Thoracic aorta (tissue), 2 donors: ENCODE results near the gene NPAS3. TPM values are rescaled to one million over a fixed set of nuclear protein-coding genes. Genes with fewer than 3 reads are reported as not detected.

Experiments
- ATAC-seq: fragments of 150-250 bp; one replicate; pipeline ENCODE4 v1.8.0; 2017; ENCODE audit warnings: low read depth; ENCODE audit not compliant: insufficient number of reproducible peaks, low FRiP score
- DNase-seq: peaks from one replicate; pipeline ENCODE4 v3.0.0-alpha.2; 2020; ENCODE audit warnings: low spot score
- H3K27ac ChIP-seq, 2 donors: fragments of 200-600 bp; sonication (generic); 1 replicate in 1 of 2; 2 replicates in 1 of 2; pipeline ENCODE4 v1.5.1; 2016; ENCODE audit warnings: mild to moderate bottlenecking in 2 of 2, moderate library complexity in 2 of 2
- H3K27me3 ChIP-seq: fragments of 200-600 bp; sonication (generic); replicated peaks from 2 replicates; pipeline ENCODE4 v1.6.0; 2016; ENCODE audit warnings: mild to moderate bottlenecking; ENCODE audit not compliant: insufficient read depth
- H3K36me3 ChIP-seq: fragments of 200-600 bp; sonication (generic); one replicate; pipeline ENCODE4 v1.5.1; 2016
- H3K4me1 ChIP-seq, 2 donors: fragments of 200-600 bp; sonication (generic); 1 replicate in 1 of 2; 2 replicates in 1 of 2; pipeline versions ENCODE4 v1.5.1 to v1.6.0; 2016; ENCODE audit warnings: low read depth in 2 of 2, mild to moderate bottlenecking in 1 of 2; ENCODE audit not compliant: control insufficient read depth in 1 of 2
- H3K4me3 ChIP-seq: fragments of 200-600 bp; sonication (generic); 2 replicates; pipeline ENCODE4 v1.5.1; 2016; ENCODE audit warnings: mild to moderate bottlenecking
- H3K9me3 ChIP-seq: fragments of 200-600 bp; sonication (generic); 2 replicates; pipeline ENCODE4 v1.5.1; 2016
- CTCF ChIP-seq: fragments of 200-600 bp; sonication (generic); IDR thresholded peaks from one replicate; pipeline ENCODE4 v1.5.1; 2019; ENCODE audit warnings: antibody characterized with exemption
- total RNA-seq, 2 donors: library from RNA; depleted of rRNA; stranded (reverse); fragments of >200 nt; gene quantifications; one replicate each; pipeline versions ENCODE4 v1.1.0 to v1.2.3, GENCODE V29; 2016

The NPAS3 gene
- total RNA-seq, 2 donors from 2014 or later = 1.1 TPM; not detected in 1

- no peaks in the 10 kb centered on the region for H3K27me3 ChIP-seq
- no peak for ATAC-seq
- no peaks in the 10 kb centered on the region for H3K9me3 ChIP-seq
- no peak overlapping the region for H3K27ac ChIP-seq
- no peak for TF ChIP-seq CTCF
- H3K36me3 ChIP-seq = no peaks in the 10 kb centered on the region
- H3K4me1 ChIP-seq = no peaks in the 10 kb centered on the region
- no peak overlapping the region for H3K4me3 ChIP-seq
- DNase-seq = no peak
Measured at GRCh38 chr14:33061667-33062325, 123.1 kb downstream of the NPAS3 start.

GRCh38 chr14:33062476-33062875, 123.8 kb downstream of the NPAS3 start:
- Histone ChIP-seq H3K27me3 (no peaks in the 10 kb centered on the region), H3K27ac (no peak overlapping the region), H3K4me1 (no peaks in the 10 kb centered on the region), H3K9me3 (no peaks in the 10 kb centered on the region), H3K4me3 (no peak overlapping the region), H3K36me3 (no peaks in the 10 kb centered on the region)
- no peak for DNase-seq
- no peak for ATAC-seq
- TF ChIP-seq CTCF = no peak

GRCh38 chr14:33062881-33063280, 124.2 kb downstream of the NPAS3 start:
- Histone ChIP-seq H3K9me3 (no peaks in the 10 kb centered on the region), H3K36me3 (no peaks in the 10 kb centered on the region), H3K27me3 (no peaks in the 10 kb centered on the region), H3K4me1 (no peaks in the 10 kb centered on the region), H3K27ac (no peak overlapping the region), H3K4me3 (no peak overlapping the region)
- no peak for TF ChIP-seq CTCF
- DNase-seq = no peak
- no peak for ATAC-seq

- Histone ChIP-seq H3K9me3 (no peaks in the 10 kb centered on the region), H3K36me3 (no peaks in the 10 kb centered on the region), H3K4me1 (no peaks in the 10 kb centered on the region), H3K27me3 (no peaks in the 10 kb centered on the region), H3K4me3 (no peak overlapping the region), H3K27ac (no peak overlapping the region)
- TF ChIP-seq CTCF = no peak
- DNase-seq (no peak), ATAC-seq (no peak)
Measured at GRCh38 chr14:33063521-33063920, 124.8 kb downstream of the NPAS3 start.

- Histone ChIP-seq H3K4me1 (no peaks in the 10 kb centered on the region), H3K36me3 (no peaks in the 10 kb centered on the region), H3K27me3 (no peaks in the 10 kb centered on the region), H3K9me3 (no peaks in the 10 kb centered on the region), H3K4me3 (no peak overlapping the region), H3K27ac (no peak overlapping the region)
- TF ChIP-seq CTCF = no peak
- ATAC-seq = no peak
- DNase-seq = no peak
Measured at GRCh38 chr14:33065634-33066033, 127.0 kb downstream of the NPAS3 start.
